B cell (primary cell): ENCODE measurements around the gene NUMB. TPM values are rescaled to one million over a fixed set of nuclear protein-coding genes. Genes with fewer than 3 reads are reported as not detected.

Experiments used
- ATAC-seq: fragments of 200-7000 bp; cut with Tn5 transposase; one replicate; pipeline ENCODE4 v1.10.0; 2021; ENCODE audit warnings: low read depth, mild to moderate bottlenecking, moderate number of reproducible peaks, moderate library complexity
- CTCF ChIA-PET: fragments of 350-600 bp; sonication (Branson Sonifier 250); formaldehyde crosslinking; loops from one replicate; lab custom pipeline; 2021; ENCODE audit warnings: antibody characterized with exemption, inconsistent platforms; lab: Charles Lee
- POLR2A ChIA-PET: fragments of 350-600 bp; sonication (Branson Sonifier 250); formaldehyde crosslinking; loops from one replicate; lab custom pipeline; 2021; ENCODE audit warnings: antibody characterized with exemption; lab: Charles Lee
- DNase-seq: peaks from one replicate; pipeline ENCODE4 v3.0.0; 2013
- H2AFZ ChIP-seq: 2 replicates; pipeline ENCODE4 v1.6.1; 2012; ENCODE audit warnings: mild to moderate bottlenecking, low read depth, low read length; ENCODE audit not compliant: insufficient read depth, poor library complexity, severe bottlenecking
- H3K27ac ChIP-seq, 2 donors: 1 replicate in 1 of 2; 2 replicates in 1 of 2; pipeline ENCODE4 v1.5.1; 2012 to 2013; ENCODE audit warnings: low read length in 2 of 2, mild to moderate bottlenecking in 2 of 2, moderate library complexity in 1 of 2
- H3K27me3 ChIP-seq, 4 experiments: fragments of 200-600 bp in 1 of 4; sonication (generic) in 1 of 4; replicated peaks in 1 of 4; 1 replicate in 2 of 4; 2 replicates in 2 of 4; pipeline versions ENCODE4 v1.6.1 to v1.7.0; 2013 to 2016; ENCODE audit warnings: low read length in 3 of 4, mild to moderate bottlenecking in 2 of 4, mixed read lengths in 1 of 4, moderate library complexity in 1 of 4; ENCODE audit not compliant: insufficient read depth in 4 of 4, control insufficient read depth in 3 of 4; ENCODE audit errors: control extremely low read depth in 1 of 4
- H3K36me3 ChIP-seq, 2 experiments: replicated peaks in 1 of 2; 1 replicate in 1 of 2; 2 replicates in 1 of 2; pipeline versions ENCODE4 v1.6.1 to v1.7.1; 2013; ENCODE audit warnings: low read length in 1 of 2; ENCODE audit not compliant: insufficient read depth in 2 of 2, control insufficient read depth in 1 of 2; ENCODE audit errors: control extremely low read depth in 1 of 2, extremely low read depth in 1 of 2
- H3K4me1 ChIP-seq, 2 donors: fragments of 200-600 bp in 1 of 2; sonication (generic) in 1 of 2; 1 replicate in 1 of 2; 2 replicates in 1 of 2; pipeline versions ENCODE4 v1.5.1 to v1.6.1; 2013 to 2017; ENCODE audit warnings: low read length in 2 of 2; ENCODE audit not compliant: control insufficient read depth in 2 of 2, insufficient read depth in 2 of 2
- H3K4me2 ChIP-seq: replicated peaks from 2 replicates; pipeline ENCODE3; 2012; ENCODE audit warnings: mild to moderate bottlenecking, low read depth, low read length; ENCODE audit not compliant: poor library complexity, severe bottlenecking
- H3K4me3 ChIP-seq, 5 experiments: fragments of 200-600 bp in 1 of 5; sonication (generic) in 1 of 5; 1 replicate in 3 of 5; 2 replicates in 2 of 5; pipeline versions ENCODE4 v1.5.1 to v1.7.0; 2011 to 2016; ENCODE audit warnings: low read length in 4 of 5, mild to moderate bottlenecking in 4 of 5, low read depth in 2 of 5, control low read depth in 1 of 5, moderate library complexity in 1 of 5; ENCODE audit not compliant: insufficient read depth in 1 of 5; ENCODE audit errors: control extremely low read depth in 1 of 5, extremely low read depth in 1 of 5
- H3K79me2 ChIP-seq: fragments of 200-600 bp; sonication (generic); one replicate; pipeline ENCODE4 v1.6.0; 2016; ENCODE audit warnings: low read length; ENCODE audit not compliant: control insufficient read depth, insufficient read depth
- H3K9ac ChIP-seq: fragments of 200-600 bp; sonication (generic); 2 replicates; pipeline ENCODE4 v1.6.1; 2017; ENCODE audit warnings: mild to moderate bottlenecking, low read length, moderate library complexity
- H3K9me3 ChIP-seq, 3 donors: one replicate each; pipeline versions ENCODE4 v1.6.1 to v1.7.1; 2013; ENCODE audit warnings: low read length in 2 of 3; ENCODE audit not compliant: control insufficient read depth in 2 of 3, insufficient read depth in 1 of 3; ENCODE audit errors: control extremely low read depth in 1 of 3
- H4K20me1 ChIP-seq: 2 replicates; pipeline ENCODE4 v1.6.0; 2012; ENCODE audit warnings: mild to moderate bottlenecking, low read length; ENCODE audit not compliant: insufficient read depth, control insufficient read depth, poor library complexity, severe bottlenecking
- H3K27ac Mint-ChIP-seq: one replicate; pipeline ENCODE4 v1.8.0; 2021; ENCODE audit warnings: mixed read lengths
- H3K27me3 Mint-ChIP-seq: one replicate; pipeline ENCODE4 v1.8.0; 2021; ENCODE audit warnings: mixed read lengths
- H3K4me1 Mint-ChIP-seq: one replicate; pipeline ENCODE4 v1.8.0; 2021; ENCODE audit warnings: mixed read lengths
- H3K4me3 Mint-ChIP-seq: one replicate; pipeline ENCODE4 v1.8.0; 2021; ENCODE audit warnings: mixed read lengths
- H3K9me3 Mint-ChIP-seq: one replicate; pipeline ENCODE4 v1.8.0; 2022; ENCODE audit warnings: mixed read lengths; ENCODE audit not compliant: insufficient read depth
- CTCF ChIP-seq: fragments of 200-600 bp; IDR thresholded peaks from one replicate; pipeline ENCODE4 v1.8.0; 2022; ENCODE audit warnings: antibody characterized with exemption, mild to moderate bottlenecking
- EZH2 ChIP-seq: IDR thresholded peaks from 2 replicates; pipeline ENCODE4 v1.6.1; 2012; ENCODE audit warnings: borderline replicate concordance, low read depth, mild to moderate bottlenecking, moderate library complexity, low read length; ENCODE audit not compliant: insufficient read depth, poor library complexity, severe bottlenecking
- WGBS: methylation state at CpG from one replicate; pipeline ENCODE4 v1.1.5; 2013; ENCODE audit warnings: missing lambda C conversion rate; ENCODE audit not compliant: insufficient coverage; 5-methylcytosine and 5-hydroxymethylcytosine counted together
- intact Hi-C: fragments of 100-400 bp; cut with micrococcal nuclease; formaldehyde crosslinking; loops from one replicate; pipeline ENCODE4 v1.10.0; 2022
- polyA plus RNA-seq: library from polyadenylated mRNA; depleted of rRNA; stranded (reverse); fragments of >200 nt; gene quantifications from 2 replicates; pipeline ENCODE4 v1.2.3, GENCODE V29; 2012
- total RNA-seq, 2 donors: library from RNA; stranded (reverse); fragments of 120-200 nt in 1 of 2; gene quantifications; 1 replicate in 1 of 2; 2 replicates in 1 of 2; pipeline versions ENCODE4 v1.2.3 to v1.2.4, GENCODE V29; 2013 to 2022

The NUMB gene
- total and polyA plus RNA-seq, 2 donors (not counting 1 experiment from before 2014, with no cell fraction given), result 63.4 to 102 TPM

GRCh38 chr14:73295198-73295796, 163.0 kb downstream of the NUMB start:
- Histone ChIP-seq H3K27me3 (no peaks in the 10 kb centered on the region), H3K27ac (no peak overlapping the region), H3K79me2 (peaks cover 5% of the 10 kb centered on the region), H3K9ac (no peak overlapping the region), H3K4me3 (no peak overlapping the region), H4K20me1 (no peaks in the 10 kb centered on the region), H3K36me3 (peaks cover 0 to 14% of the 10 kb centered on the region in 2 experiments), H3K4me1 (no peaks in the 10 kb centered on the region), H2AFZ (no peak overlapping the region), H3K4me2 (no peak overlapping the region), H3K9me3 (no peaks in the 10 kb centered on the region)
- Mint-ChIP-seq H3K9me3 (no peaks in the 10 kb centered on the region), H3K4me3 (no peak overlapping the region), H3K27ac (no peak overlapping the region), H3K27me3 (no peaks in the 10 kb centered on the region), H3K4me1 (peaks cover 5% of the 10 kb centered on the region)
- no CpG with 5 or more reads among the region's 1 CpG for WGBS
- TF ChIP-seq CTCF, result peak; percentile 89
- no peak for TF ChIP-seq EZH2
- DNase-seq (peak; percentile 72), ATAC-seq (peak; percentile 53)
- intact Hi-C loops, result loop anchor here (1.0 kb wide), 1 partner anchor 177 kb away; no protein-coding TSS in a partner anchor
- CTCF ChIA-PET, result interaction anchor here (0.6 to 7.5 kb wide), 60 partner anchors 8 to 1183 kb away, joined by 3 to 470 read pairs (median 5); partner anchors contain the start of genes NUMB and RIOX1
- POLR2A ChIA-PET, result interaction anchor here (0.6 to 1.0 kb wide), 3 partner anchors 163 to 177 kb away, joined by 3 to 6 read pairs (median 5); no protein-coding TSS in a partner anchor
